GM18505 (cell line): ENCODE results near the gene SERAC1.

ENCODE experiments used
- ATAC-seq: cut with Tn5 transposase; IDR thresholded peaks from one replicate; pipeline ENCODE4 v1.9.1; 2021; ENCODE audit not compliant: unreplicated experiment
- POLR2A ChIP-seq: IDR thresholded peaks from 4 replicates; pipeline ENCODE4 v1.6.1; 2011; ENCODE audit warnings: borderline replicate concordance; ENCODE audit not compliant: insufficient read depth, insufficient read length; ENCODE audit errors: extremely low read depth

Gene SERAC1

DNA sequence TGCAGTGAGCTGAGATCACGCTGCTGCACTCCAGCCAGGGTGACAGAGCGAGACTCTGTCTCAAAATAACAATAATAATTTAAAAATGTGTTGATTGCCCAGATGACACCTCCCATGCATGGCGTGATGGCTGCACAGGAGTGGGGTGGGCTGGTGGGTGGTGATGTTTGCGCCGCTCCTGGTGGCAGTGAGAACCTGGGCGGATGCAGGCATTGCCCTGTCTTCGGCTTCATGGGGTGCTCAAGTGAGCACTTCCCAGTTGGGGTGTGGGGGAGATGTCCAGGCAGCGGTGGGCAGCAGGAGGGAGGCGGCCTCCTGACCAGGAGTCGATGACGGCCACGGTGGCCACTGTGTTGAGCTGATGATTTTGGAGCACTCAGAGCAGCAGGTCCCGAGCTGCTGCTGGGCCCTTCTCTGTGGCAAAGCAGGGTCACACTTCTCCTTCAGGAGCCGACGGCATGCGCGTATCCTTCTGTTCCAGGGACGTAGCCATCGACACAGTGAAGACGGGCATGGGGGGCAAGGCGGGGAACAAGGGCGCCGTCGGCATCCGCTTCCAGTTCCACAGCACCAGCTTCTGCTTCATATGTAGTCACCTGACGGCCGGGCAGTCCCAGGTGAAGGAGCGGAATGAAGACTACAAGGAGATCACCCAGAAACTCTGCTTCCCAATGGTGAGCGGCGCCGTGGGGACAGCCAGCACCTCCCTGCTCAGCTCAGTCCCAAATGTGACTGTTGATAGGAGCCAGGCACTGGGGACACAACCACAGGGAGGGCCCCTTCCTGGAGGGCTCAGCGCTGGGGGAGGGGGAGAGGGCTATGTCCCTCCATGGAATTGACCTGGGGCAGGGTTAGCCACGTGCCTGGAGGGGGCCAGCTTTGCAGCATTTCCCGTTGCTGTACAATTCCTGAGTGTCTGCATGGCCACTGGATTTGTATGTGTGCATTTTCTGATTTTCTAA lies 96.7 kb downstream of the SERAC1 start:
- no peak for TF ChIP-seq POLR2A
- ATAC-seq: no peak

DNA sequence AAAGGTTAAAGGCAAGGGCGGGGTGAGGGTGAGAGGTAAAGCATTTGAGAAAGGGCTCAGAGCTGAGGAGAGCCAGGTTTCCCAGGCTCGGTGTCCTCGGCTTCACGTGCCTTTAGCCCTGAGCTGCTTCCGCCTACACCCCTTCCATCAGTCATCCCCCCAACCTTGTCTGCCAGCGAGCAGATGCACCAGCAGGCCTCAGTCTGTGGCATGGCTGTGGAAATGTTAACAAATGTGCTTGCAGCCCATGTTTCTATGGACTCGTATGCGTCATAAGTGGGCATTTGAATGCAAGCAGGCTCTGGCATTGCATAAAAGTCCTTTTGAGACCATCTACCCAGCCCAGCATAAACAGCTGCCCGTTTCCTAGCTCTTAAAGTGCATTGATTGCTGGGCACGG lies 97.5 kb downstream of the SERAC1 start:
- no peak for ATAC-seq
- TF ChIP-seq POLR2A: no peak

DNA sequence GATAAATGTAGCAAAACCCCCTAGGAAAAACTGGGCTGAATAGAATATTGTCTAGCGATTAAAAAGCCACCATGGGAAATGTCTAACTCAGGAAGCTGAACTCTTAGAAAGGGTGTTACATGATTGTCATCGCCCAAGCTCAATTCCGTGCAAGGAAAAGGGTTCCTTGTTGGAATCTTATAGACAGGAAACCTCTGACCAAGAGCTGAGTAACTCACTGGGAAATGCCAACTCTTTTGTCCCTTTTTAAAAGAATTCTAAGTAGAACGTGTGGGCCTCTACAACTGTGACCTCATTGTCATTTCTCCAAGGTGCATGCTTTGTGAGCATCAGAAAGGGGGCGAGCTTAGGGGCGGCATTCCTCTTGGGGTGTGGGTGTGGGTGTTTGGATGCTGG lies 98.3 kb downstream of the SERAC1 start:
- ATAC-seq: no peak

DNA sequence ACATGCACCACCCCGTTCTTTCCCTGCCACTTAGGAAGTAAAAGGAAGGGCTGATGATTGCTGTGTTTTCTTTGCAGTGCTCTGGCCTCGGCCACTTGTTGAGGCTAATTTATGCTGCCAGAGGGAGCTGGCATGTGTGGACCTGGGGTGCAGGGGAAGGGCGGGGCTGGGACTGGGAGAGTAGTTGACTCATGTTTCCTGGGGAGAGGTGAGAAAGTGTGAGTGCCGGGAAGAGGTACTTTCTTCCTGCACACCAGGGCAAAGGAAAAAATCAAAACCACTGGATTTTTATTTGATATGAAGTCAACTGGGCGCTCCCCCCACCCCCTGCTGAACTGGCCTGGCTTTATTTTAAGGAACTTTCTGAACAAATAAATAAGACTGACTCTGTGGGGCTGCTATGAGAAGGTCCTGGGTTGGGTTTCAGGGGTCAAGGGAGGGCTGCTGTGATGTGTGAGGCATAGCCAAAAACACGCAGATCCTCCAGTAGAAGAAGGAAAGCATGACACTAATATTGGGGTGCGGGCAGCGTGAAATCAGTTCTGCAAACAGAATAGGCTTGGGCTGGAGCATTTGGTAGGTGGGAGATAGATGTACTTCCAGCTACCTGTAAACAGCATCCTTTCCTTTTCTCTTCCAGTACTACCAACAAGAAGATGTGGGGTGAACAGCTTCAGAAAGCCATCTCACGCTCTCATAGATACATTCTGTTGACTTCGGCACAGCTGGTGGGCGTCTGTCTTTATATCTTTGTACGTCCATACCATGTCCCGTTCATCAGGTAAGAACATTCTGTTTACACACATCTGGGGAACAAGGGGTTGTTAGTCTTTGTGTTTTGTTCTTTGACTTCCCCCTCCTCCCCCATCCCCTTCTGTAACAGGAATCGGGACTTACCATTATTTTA lies 98.9 kb downstream of the SERAC1 start:
- ATAC-seq: no peak
- TF ChIP-seq POLR2A: no peak

More for the DNA sequence above, 98.3 kb downstream of the SERAC1 start:
- TF ChIP-seq POLR2A: no peak

DNA sequence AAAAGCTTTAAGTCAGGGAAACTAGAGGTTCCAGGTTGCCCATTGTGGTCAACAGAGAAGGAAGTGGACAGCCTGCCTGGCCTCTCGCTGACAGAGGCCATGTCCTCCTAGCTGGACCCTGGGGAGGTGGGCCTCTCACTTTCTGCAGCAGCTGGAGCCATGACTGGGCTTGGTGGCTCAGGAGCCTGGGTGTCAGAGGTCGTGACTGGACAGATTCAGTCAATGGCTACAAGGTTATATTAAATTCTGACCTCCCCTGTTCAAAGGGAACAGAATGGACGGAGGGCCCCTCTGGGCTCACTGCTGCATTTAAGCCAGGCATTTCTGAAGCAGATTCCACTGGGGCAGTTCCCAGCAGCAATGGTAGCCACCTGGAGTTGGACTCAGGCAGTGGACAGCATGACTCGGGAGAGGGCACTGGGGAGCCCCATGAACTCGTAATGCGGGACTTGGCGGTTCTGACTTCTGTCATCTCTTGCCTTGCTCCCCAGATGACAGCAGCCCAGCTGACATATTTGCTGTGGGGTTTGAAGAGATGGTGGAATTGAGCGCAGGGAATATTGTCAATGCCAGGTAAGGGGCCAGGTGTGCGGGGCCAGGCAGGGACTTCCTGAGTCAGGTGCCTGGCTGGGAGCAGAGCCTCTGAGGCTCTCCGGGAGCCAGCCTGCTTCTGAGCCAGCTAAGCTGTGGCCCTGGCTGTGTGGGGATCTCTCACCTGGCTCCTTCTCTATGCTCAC lies 99.7 kb downstream of the SERAC1 start:
- no peak for TF ChIP-seq POLR2A
- ATAC-seq: no peak

DNA sequence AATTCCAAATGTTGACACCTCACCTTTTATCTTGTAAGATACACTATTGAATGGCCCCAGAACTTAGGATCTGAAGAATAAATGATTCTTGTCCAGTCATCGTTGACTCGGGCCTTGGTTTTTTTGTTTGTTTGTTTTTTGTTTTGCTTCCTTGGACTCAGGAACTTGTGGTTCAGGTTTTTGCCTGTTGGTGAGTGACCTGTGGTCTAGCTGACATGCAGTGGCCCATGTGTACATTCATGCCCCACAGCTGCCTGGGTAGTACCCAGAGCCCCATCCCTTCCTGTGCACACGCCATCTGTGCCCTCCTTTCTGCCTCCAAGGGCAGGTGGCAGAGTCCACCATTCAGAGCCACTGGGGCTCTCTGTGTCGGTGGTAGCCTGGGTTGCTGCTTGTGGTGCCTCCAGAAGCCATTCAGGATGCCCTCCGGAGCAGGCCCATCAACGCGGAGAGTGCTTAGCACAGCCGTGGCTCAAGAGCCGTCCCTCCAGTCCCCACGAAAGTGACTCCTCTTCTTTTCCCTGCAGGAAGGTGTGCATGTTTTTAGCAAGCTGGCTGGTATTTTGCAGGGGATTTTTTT lies 100.5 kb downstream of the SERAC1 start:
- no peak for TF ChIP-seq POLR2A
- ATAC-seq: no peak

DNA sequence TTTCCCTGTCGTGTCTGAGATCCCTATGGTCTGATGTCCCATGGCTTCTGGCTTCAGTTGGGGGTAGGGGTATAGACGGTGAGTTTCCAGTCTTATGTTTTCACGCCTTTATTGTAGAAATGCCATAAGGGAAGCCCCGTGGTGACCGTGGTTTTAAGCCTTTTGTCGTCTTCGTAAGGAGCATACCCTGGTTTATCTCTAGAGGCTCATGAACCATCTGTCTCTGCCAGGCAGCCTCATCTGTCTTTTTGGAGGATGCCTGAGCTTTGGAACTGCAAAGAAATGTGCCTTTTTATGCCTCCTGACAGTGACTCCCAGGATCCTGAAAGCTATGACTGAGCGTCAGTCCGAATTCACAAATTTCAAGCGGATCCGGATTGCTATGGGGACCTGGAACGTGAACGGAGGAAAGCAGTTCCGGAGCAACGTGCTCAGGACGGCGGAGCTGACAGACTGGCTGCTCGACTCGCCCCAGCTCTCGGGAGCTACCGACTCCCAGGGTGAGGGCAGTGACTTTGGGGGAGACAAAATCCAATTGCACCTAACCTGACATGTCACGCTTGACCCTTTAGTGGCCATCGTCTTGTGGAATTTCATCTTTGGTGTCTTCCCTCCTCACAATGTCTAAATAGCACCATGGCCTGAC lies 101.8 kb downstream of the SERAC1 start:
- no peak for TF ChIP-seq POLR2A

DNA sequence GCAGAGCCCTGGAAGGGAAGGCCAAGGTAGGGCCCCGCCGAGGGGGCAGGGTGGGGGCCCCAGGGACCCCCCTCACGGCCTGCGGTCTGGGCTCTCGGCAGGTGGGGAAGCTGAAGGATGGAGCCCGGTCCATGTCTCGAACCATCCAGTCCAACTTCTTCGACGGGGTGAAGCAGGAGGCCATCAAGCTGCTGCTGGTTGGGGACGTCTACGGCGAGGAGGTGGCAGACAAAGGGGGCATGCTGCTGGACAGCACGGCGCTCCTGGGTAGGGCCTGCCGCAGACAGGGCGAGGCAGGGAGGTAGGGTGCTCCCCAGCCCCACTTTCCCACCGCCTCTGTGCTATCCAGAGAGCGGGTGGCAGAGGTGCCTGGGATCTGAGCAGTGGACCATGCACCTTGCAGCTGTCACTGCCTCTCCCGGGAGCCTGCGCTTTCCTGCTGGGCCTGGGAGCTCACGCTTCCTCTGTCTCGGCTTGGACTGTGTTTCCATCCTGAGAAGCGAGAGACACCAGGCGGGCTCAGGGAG lies 103.3 kb downstream of the SERAC1 start:
- no peak for ATAC-seq
- no peak for TF ChIP-seq POLR2A

More for the DNA sequence above, 101.8 kb downstream of the SERAC1 start:
- ATAC-seq: no peak

DNA sequence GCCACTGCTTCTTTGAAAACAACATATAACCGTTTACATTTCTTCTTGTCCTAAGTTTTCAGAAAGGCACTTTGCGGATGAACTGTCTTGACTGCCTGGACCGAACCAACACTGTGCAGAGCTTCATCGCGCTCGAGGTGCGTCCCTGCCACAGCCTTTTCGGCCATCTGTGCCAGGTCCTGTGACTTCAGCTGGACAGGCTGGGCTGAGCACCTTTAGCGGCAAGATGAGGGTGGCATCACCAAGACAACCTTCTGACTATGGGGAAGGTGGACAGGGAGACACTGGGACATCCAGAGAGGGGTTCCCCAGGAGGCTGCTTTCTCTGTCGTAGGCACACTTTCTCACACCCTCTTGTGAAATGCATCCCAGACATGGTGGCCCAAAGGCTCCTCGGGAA lies 104.3 kb downstream of the SERAC1 start:
- TF ChIP-seq POLR2A: no peak
- ATAC-seq: no peak

DNA sequence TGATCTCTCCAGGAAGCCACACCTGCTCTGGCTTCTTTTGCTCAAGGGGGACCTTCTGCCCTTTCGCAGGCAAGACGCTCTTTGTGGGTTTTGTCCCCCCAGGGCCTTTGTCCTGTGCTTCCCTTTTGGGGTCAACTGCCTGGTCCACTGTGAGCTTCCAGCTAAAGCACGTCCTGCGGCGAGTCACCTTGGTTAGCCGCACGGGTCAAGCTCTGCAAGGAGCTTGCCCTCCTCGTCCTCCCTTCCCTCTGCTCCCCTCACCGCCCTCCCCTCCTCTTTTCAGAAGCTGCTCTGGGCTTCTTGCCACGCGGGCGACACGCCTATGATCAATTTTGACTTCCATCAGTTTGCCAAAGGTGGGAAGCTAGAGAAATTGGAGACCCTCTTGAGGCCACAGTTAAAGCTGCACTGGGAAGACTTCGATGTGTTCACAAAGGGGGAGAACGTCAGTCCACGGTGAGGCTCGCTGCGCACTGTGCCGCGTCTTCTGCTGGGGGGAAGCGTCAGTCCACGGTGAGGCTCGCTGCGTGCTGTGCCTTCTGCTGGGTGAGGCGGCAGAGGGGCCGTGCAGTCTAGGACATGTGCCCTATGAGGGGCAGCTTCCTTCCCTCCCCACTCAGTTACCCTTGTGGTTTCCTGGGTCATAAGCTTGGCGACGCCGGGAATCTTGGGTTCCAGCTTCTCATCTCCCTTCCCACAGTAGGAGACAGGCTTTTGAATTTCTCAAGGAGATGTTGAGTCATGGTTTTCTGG lies 106.2 kb downstream of the SERAC1 start:
- no peak for ATAC-seq

DNA sequence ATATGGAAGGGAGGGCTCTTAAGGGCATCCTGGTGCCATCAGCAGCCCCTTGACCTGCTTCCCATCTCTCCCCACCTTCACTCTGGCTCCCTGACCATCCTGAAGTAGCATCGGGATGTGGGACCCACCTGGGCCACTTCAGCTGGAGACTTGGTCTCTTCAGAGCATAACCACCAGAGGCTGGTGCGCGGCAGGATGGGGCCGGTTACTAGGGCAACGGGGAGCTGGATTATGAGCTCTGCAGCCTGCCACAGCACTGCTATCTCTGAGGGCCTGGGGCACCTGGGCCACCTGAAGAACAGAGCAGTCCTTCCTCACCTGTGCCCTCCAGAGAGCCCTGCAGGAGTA lies 106.7 kb downstream of the SERAC1 start:
- TF ChIP-seq POLR2A: no peak
- no peak for ATAC-seq

More for the DNA sequence above, 106.2 kb downstream of the SERAC1 start:
- TF ChIP-seq POLR2A: no peak
